Raji (cell line): Measurements from ENCODE around the gene FAM20A.

ENCODE experiments used
- POLR2A ChIP-seq: IDR thresholded peaks from 2 replicates; pipeline ENCODE4 v1.6.1; 2011; ENCODE audit warnings: low read depth, low read length, control low read depth; ENCODE audit not compliant: insufficient read depth

Gene FAM20A

DNA sequence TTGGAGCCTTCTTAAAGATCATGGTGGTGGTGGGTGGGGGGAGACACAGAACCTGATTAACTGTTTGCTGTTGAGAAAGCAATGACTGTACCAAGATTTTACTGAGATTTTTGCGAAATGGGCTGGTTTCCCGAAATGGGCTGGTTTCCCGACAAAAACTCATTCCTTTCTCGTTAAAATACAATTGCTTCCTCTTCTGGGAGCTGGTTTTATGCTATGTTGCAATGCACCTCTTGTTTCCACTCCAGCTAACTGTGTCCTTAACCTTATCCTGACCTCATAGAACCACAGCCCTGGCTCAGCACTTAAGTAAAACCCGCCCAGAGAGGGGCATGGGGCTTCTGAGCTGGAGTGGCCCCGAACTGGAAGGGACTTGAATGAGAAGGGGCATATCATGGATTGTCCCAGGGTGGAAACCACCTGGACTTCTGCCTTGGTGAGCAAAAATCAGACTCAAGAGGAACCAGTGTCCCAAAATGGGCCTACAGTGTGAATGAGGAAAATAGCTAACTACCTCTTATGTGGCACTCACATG, 20.9 kb downstream of the FAM20A start:
- TF ChIP-seq POLR2A, result no peak

DNA sequence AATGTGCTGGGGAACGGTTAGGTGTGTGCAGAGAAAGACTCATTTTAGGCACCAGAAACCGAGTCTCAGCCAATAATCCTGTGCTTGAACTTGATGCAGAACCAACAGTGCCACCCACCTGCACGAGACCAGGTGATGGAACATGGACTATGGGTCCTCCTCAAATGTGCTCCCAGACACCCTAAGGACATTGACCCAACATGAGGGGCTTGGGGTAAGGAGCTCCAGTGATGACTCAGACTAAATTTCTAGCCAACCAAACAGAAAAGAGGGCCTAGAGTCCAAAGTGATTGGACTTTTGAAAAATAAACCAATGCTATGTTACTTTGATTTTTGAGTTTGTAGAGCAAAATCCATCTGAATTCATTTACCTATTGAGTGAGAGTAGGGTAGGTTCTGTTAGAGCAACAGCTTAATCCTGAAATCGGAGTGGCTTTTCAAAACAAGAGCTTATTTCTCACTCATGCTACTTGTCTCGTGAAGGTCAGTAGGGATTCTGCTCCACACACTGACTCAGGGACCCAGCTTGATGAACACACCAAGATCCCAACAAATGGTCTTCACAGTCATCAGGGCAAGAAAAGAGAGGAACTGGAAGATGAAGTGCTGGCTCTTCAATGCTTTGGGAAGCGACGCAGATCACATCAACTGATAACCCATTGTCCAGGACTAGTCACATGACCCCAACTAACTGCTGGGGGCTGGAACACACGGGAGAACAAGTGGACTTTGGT, 21.8 kb downstream of the FAM20A start:
- no peak for TF ChIP-seq POLR2A

DNA sequence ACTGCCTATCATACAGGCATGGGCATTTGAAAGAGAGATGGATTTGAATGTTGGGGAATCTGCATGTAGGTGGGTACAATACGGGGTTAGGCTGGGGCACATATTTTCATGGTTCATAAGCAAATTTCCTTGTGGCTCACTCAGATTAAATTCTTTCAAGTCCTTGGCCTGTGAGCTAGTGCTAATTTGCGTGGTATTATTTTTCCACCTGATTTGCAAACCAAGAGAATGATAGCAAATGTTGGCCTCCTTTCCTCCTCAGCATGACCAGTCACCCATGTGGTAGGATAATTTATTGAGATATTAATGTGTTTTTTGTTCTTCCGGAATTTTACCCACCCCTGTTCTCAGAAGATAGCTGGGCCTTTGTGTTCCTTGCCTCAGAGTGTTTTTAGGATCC, 22.9 kb downstream of the FAM20A start:
- no peak for TF ChIP-seq POLR2A

DNA sequence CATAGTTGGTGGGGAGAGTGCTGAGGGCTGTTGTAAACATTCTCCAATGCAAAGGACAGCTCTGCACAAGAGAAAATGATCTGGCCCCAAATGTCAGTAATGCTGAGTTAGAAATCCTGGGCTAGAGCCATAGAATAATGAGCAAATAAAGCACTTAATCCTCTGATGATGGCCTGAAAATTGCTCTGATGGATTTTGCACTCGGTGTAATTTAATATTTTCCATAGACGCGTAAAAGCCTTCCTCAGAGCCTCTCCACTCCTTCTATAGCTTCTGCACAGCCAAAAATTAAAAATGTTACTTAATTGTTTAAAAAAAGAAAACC, 23.7 kb downstream of the FAM20A start:
- no peak for TF ChIP-seq POLR2A

DNA sequence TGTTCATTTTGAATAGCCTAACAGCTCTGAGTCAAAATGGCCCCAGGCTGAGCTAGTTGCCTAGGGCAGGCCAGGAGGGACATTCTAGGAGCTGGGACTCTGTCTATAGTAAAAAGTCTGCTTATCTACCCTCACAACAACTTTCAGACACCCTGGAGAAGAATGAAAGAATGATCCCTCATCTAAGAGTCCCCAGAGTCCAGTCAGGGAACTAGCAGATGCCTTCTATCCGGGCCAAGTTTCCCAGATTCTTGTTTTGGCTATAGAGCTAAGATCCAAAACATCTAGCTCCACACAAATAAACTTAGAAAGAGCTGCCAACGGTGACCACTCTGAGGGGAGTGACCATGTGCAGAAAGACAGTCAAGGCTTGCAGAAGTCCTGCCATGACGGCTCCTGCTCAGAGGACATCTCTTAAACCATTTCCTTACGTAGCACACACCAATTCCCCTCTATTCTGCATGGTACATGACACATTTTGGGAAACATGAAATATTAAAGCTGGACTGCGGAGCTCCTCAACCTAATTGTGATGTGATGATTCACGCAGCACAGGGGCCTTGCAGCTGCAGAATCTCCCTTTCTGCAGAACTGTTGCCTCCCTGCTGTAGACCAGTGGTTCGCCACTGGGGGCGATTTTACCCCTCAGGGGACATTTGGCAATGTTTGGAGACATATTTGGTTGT, 24.2 kb downstream of the FAM20A start:
- TF ChIP-seq POLR2A, result no peak

DNA sequence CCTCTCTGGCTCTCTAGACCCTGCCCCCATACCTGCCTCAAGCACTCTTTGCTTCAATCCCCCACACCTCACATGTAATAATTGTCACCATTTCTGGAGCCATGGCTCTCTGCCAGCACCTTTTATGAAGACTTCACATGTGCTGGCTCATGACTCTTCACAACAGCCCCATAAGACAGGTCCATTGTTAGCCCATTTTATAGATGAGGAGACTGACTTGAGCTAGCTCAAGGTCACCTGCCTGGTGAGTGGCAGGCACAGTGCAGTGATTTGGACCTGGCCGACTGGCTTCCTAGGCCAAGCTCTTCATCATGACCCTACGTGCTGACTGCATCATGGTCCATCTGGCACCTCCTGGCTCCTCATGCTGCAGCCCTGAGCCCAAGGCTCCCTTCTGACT, 25.0 kb downstream of the FAM20A start:
- TF ChIP-seq POLR2A, result no peak

DNA sequence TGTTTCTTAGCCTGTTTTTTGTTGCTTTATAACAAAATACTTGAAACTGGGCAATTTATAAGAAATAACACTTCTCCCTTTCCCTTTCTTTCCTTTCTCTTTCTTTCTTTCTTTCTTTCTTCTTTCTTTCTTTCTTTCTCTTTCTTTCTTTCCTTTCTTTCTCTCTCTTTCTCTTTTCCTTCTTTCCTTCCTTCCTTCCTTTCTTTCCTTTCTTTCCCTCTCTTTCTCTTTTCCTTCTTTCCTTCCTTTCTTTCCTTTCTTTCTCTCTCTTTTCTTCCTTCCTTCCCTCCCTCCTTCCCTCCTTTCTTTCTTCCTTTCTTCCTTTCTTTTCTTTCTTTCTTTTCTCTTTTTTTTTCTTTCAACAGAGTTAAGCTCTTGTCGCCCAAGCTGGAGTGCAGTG, 27.8 kb downstream of the FAM20A start:
- no peak for TF ChIP-seq POLR2A

DNA sequence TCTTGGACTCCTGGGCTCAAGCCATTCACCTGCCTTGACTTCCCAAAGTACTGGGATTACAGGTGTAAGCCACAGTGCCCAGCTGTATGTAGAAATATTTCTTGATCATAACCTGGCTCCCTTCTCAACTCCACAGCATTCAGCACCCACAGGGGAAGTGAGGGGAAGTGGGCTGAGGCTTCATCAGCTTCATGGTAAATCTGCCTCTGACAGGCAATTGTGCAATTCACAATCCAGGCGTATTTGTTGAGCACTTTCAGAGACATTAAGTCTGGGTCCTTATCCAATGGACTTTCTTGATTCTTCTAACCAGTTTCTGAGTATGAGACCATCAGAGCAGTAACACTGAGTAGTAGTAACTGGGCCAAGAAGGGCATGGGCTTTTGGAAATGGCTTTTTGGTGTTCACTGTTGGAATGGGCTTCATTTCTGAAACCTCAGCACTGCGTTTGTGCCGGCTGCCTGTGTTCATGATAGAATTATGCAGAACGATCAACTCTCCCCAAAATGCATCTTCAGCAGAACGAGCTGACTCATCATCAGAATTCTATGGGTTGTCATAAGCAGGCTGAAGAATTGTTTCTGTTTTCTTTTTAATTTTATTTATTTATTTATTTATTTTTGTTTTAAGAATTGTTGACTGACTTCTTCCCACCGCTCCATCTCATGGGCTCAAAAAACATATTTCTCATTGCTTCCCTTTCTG, 28.9 kb downstream of the FAM20A start:
- no peak for TF ChIP-seq POLR2A

DNA sequence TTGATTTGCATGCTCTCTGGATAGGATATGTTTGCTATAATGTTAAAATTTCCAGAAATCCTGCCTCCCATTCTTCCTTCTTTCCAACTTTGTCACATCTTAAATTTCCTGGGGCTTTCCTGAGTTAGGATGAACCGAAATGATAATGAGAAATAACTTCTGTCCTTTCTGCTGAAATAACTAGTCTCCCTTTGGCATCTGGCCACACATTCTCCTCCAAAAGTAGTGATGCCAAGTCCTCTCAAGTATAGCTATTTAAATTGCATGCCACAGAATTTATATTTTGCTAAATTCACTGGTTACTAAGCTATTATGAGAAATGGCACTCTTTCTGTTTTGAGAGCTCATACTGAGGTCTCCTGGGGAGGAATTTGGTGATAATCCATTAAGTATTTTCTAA, 30.6 kb downstream of the FAM20A start:
- TF ChIP-seq POLR2A, result no peak

DNA sequence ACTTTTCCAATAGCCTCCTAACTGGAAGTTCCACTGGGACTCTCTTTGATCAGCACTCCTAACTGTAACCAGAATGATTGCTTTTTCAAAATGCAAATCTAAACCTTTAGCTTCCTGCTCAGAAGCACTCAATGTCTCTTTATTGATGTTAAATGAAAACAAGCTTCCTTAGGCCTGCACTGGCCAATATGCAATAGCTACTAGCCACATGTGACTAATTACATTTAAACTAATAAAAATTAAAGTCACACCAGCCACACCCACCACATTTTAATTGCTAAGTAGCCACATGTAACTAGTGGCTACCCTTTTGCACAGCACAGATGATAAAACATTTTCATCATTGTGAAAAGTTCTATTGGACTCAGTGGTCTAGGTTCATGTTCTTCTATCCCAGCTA, 31.8 kb downstream of the FAM20A start:
- TF ChIP-seq POLR2A, result no peak

DNA sequence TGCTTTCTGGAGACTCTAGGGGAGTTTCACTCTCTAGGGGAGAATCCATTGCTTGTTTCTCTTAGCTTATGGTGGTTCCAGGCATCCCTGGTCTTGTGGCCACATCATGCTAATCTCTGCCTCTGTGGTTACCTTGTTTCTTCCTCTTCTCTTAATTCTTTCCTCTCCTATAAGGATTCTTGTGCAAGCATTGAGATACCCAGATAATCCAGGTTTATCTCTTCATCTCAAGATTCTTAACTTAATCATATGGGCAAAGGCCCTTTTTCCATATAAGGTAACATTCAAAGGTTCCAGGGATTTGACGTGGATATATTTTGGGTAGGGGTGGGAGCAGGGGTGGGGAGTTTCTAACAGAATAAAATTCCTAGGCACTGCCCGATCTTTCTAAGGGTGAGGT, 32.6 kb downstream of the FAM20A start:
- no peak for TF ChIP-seq POLR2A

DNA sequence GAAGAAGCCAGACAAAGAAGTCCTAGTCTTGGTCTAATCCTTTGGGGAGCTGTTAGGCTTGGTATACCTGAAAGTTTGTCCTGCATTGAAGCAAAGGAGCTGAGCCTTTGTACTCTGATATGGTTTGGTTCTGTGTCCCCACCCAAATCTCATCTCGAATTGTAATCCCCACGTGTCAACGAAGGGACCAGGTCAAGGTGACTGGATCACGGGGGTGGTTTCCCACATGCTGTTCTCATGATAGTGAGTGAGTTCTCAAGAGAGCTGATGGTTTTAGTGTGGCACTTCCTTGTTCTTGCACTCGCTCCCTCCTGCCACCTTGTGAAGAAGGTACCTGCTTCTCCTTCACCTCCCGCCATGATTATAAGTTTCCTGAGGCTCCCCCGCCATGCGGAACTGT, 33.6 kb downstream of the FAM20A start:
- TF ChIP-seq POLR2A, result no peak

DNA sequence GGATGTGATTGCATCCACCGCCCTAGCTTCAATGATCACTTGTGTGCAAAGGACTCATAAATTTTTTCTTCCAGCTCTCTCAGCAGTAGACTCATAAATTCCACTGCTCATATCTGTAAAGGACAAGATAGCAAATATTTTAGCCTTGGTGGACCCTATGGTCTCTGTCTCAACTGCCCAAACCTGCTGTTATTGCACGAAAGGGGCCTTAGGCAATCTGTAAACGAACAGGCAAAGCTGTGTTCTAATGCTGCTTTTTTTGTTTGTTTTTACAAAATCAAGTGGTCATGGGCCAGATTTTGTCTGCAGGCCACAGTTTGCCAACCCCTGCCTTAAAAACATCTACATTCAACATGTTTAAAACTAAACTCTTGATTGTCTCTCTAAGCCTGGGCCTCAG, 34.1 kb downstream of the FAM20A start:
- no peak for TF ChIP-seq POLR2A

DNA sequence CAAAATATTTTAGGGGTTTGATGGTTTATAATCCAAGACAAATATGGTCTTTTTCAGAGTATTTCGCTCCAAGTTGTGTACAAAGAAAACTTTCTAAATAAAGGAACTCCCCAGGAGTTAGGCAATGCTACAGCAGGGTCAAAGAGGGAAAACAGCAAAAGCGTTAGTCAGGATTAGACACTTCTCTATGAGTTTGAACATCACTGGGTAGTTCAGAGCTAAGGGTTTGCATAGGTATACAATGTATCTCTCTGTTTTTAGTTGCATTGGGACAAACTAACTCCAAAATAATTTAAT, 34.8 kb downstream of the FAM20A start:
- TF ChIP-seq POLR2A, result no peak

DNA sequence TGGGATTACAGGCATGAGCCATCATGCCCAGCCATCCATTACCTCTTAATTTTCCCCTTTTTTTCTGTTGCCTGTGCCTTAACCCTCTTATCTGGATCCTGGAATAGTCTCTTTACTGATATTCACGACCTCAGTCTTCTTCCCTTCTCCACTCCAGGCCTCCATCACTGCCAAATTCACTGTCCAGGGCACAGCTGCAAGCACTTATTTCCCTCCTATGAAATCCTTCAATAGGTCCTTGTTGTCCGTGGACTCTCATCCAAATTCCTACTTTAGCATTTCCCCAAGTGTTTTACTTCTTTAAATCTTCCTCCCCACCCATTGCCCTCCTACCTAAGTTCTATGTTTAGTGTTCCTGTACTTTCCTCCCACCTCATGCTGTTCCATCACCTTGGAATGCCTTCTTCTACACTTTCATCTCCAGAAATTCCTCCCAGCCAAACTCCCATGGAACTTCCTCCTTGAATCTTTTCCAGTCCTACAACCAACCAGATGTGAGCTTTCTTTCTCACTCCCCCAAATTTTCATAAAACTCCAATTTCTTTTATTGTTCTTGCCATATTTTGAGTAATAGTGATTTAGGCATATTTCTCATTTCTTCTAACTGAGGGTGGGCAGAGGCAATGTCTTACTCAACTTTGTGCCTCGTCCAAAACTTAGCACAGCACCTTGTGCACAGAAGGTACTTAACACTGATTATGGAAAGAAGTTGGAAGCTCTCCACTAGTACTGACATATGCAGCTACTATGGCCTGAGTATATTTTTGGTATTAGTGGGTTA, 35.3 kb downstream of the FAM20A start:
- TF ChIP-seq POLR2A, result no peak
